GM21423 (cell line): ENCODE results near the gene RTTN.

Experiments
- ATAC-seq: cut with Tn5 transposase; IDR thresholded peaks from one replicate; pipeline ENCODE4 v1.9.1; 2021; ENCODE audit warnings: mild to moderate bottlenecking, moderate library complexity; ENCODE audit not compliant: unreplicated experiment

RTTN gene

GRCh38 chr18:70200286-70200685 is 5.2 kb downstream of the RTTN start:
- ATAC-seq, result no peak

GRCh38 chr18:70197844-70198243 is 7.6 kb downstream of the RTTN start:
- ATAC-seq, result no peak

GRCh38 chr18:70197026-70197425 is 8.5 kb downstream of the RTTN start:
- no peak for ATAC-seq

GRCh38 chr18:70195852-70196434 is 9.5 kb downstream of the RTTN start:
- ATAC-seq, result no peak

- ATAC-seq, result peak; percentile 39
These were observed 10.4 kb downstream of the RTTN start for GRCh38 chr18:70195014-70195614.

- peak; percentile 78 for ATAC-seq
These were observed 11.1 kb downstream of the RTTN start for GRCh38 chr18:70194227-70194890.

GRCh38 chr18:70190529-70190928 is 15.0 kb downstream of the RTTN start:
- no peak for ATAC-seq

GRCh38 chr18:70188113-70188512 is 17.4 kb downstream of the RTTN start:
- ATAC-seq, result no peak

GRCh38 chr18:70183441-70183840 is 22.0 kb downstream of the RTTN start:
- no peak for ATAC-seq

- no peak for ATAC-seq
These were observed 22.9 kb downstream of the RTTN start for GRCh38 chr18:70182548-70182947.

GRCh38 chr18:70181725-70182124 is 23.8 kb downstream of the RTTN start:
- no peak for ATAC-seq

GRCh38 chr18:70181015-70181414 is 24.5 kb downstream of the RTTN start:
- no peak for ATAC-seq

- no peak for ATAC-seq
These were observed 28.9 kb downstream of the RTTN start for GRCh38 chr18:70176537-70176936.

- no peak for ATAC-seq
These were observed 30.3 kb downstream of the RTTN start for GRCh38 chr18:70175216-70175615.

- no peak for ATAC-seq
These were observed 33.3 kb downstream of the RTTN start for GRCh38 chr18:70172225-70172624.

GRCh38 chr18:70169747-70170146 is 35.7 kb downstream of the RTTN start:
- no peak for ATAC-seq

GRCh38 chr18:70166668-70167067 is 38.8 kb downstream of the RTTN start:
- ATAC-seq, result no peak

- peak; percentile 57 for ATAC-seq
These were observed 39.6 kb downstream of the RTTN start for GRCh38 chr18:70165936-70166335.

- no peak for ATAC-seq
These were observed 45.3 kb downstream of the RTTN start for GRCh38 chr18:70160073-70160678.

- peak; percentile 81 for ATAC-seq
These were observed 46.3 kb downstream of the RTTN start for GRCh38 chr18:70158992-70159717.

- ATAC-seq, result no peak
These were observed 48.6 kb downstream of the RTTN start for GRCh38 chr18:70156886-70157285.
